SK-N-SH (cell line): Measurements from ENCODE around the gene IL22RA1. TPM values are rescaled to one million over a fixed set of nuclear protein-coding genes. Genes with fewer than 3 reads are reported as not detected.

Source experiments
- CTCF ChIA-PET: fragments of 300-600, 350-600 bp; formaldehyde crosslinking; extraction: SDS; loops from one replicate; lab custom pipeline; 2021; lab: Yijun Ruan, JAX
- POLR2A ChIA-PET: fragments of 350-600 bp; sonication (Branson Sonifier 250); formaldehyde crosslinking; extraction: SDS; loops from one replicate; lab custom pipeline; 2020; ENCODE audit warnings: antibody characterized with exemption, inconsistent platforms; lab: Yijun Ruan, JAX
- DNase-seq: peaks from one replicate; pipeline ENCODE4 v3.0.0; 2012
- H2AFZ ChIP-seq: fragments of 200-600 bp; sonication (generic); 2 replicates; pipeline ENCODE4 v1.8.1; 2016; ENCODE audit warnings: antibody characterized with exemption, mild to moderate bottlenecking, low read depth
- H3F3A ChIP-seq: fragments of 200-600 bp; sonication (generic); replicated peaks from 2 replicates; pipeline ENCODE3; 2016; ENCODE audit warnings: antibody characterized with exemption, mild to moderate bottlenecking; ENCODE audit not compliant: insufficient read depth
- H3K27ac ChIP-seq, 2 experiments: fragments of 200-500 bp in 1 of 2; fragments of 200-600 bp in 1 of 2; sonication (Bioruptor generic) in 1 of 2; sonication (generic), shearing (Covaris generic) in 1 of 2; 2 replicates each; pipeline versions ENCODE4 v1.5.1 to v1.6.1; 2014 to 2016; ENCODE audit warnings: low read depth in 2 of 2, inconsistent platforms in 1 of 2, low read length in 1 of 2, mild to moderate bottlenecking in 1 of 2, mixed read lengths in 1 of 2
- H3K27me3 ChIP-seq: fragments of 200-600 bp; sonication (generic), shearing (Covaris generic); 2 replicates; pipeline ENCODE4 v1.6.1; 2016; ENCODE audit warnings: mixed run types; ENCODE audit not compliant: insufficient read depth
- H3K36me3 ChIP-seq, 2 experiments: fragments of 200-500 bp in 1 of 2; fragments of 200-600 bp in 1 of 2; sonication (Bioruptor generic) in 1 of 2; sonication (generic) in 1 of 2; replicated peaks in 1 of 2; 2 replicates each; pipeline versions ENCODE3 to v1.5.1; 2014 to 2016; ENCODE audit warnings: low read length in 1 of 2, mild to moderate bottlenecking in 1 of 2; ENCODE audit not compliant: insufficient read depth in 2 of 2, control insufficient read depth in 1 of 2
- H3K4me1 ChIP-seq, 2 experiments: fragments of 200-500 bp in 1 of 2; fragments of 200-600 bp in 1 of 2; sonication (Bioruptor generic) in 1 of 2; sonication (generic), shearing (Covaris generic) in 1 of 2; 2 replicates each; pipeline versions ENCODE4 v1.5.1 to v1.6.1; 2014 to 2016; ENCODE audit warnings: low read depth in 1 of 2, low read length in 1 of 2, mixed run types in 1 of 2; ENCODE audit not compliant: insufficient read depth in 2 of 2, control insufficient read depth in 1 of 2
- H3K4me2 ChIP-seq: fragments of 200-600 bp; sonication (generic), shearing (Covaris generic); 2 replicates; pipeline ENCODE4 v1.6.1; 2017; ENCODE audit warnings: mixed run types
- H3K4me3 ChIP-seq, 2 experiments: fragments of 200-500 bp in 1 of 2; fragments of 200-600 bp in 1 of 2; sonication (Bioruptor generic) in 1 of 2; sonication (generic), shearing (Covaris generic) in 1 of 2; 2 replicates each; pipeline versions ENCODE4 v1.5.1 to v1.8.1; 2014 to 2016; ENCODE audit warnings: low read depth in 2 of 2, inconsistent platforms in 1 of 2, low read length in 1 of 2, mild to moderate bottlenecking in 1 of 2, mixed read lengths in 1 of 2, moderate library complexity in 1 of 2
- H3K79me2 ChIP-seq: fragments of 200-600 bp; sonication (generic); 2 replicates; pipeline ENCODE4 v1.8.1; 2017; ENCODE audit warnings: mild to moderate bottlenecking; ENCODE audit not compliant: insufficient read depth
- H3K9ac ChIP-seq: fragments of 200-600 bp; sonication (generic); 2 replicates; pipeline ENCODE4 v1.6.1; 2017; ENCODE audit warnings: mixed run types
- H3K9me2 ChIP-seq: fragments of 200-600 bp; sonication (generic); 2 replicates; pipeline ENCODE4 v1.6.1; 2017; ENCODE audit warnings: mixed run types
- H3K9me3 ChIP-seq: fragments of 200-600 bp; sonication (generic); 2 replicates; pipeline ENCODE4 v1.6.1; 2017; ENCODE audit warnings: mixed run types, mild to moderate bottlenecking, moderate library complexity
- H4K20me1 ChIP-seq: fragments of 200-600 bp; sonication (generic); 2 replicates; pipeline ENCODE4 v1.6.1; 2017; ENCODE audit warnings: mild to moderate bottlenecking, mixed run types; ENCODE audit not compliant: insufficient read depth
- CHD2 ChIP-seq: fragments of 150-350 bp; IDR thresholded peaks from 2 replicates; pipeline ENCODE4 v1.6.1; 2018; ENCODE audit warnings: low read length; ENCODE audit not compliant: partially characterized antibody
- EP300 ChIP-seq, 2 experiments: IDR thresholded peaks; 2 replicates each; pipeline versions ENCODE4 v1.4.0 to v1.6.1; 2012; ENCODE audit warnings: borderline replicate concordance in 1 of 2, low read depth in 1 of 2, low read length in 1 of 2
- FOSL2 ChIP-seq: IDR thresholded peaks from 2 replicates; pipeline ENCODE4 v1.4.0; 2012; ENCODE audit warnings: low read depth, mild to moderate bottlenecking, moderate library complexity, borderline replicate concordance
- FOXJ3 ChIP-seq: sonication (generic); formaldehyde crosslinking; IDR thresholded peaks from 2 replicates; pipeline ENCODE4 v1.5.1; 2020; ENCODE audit warnings: mild to moderate bottlenecking, missing genetic modification reagents
- GATA2 ChIP-seq: sonication (generic); formaldehyde crosslinking; IDR thresholded peaks from 2 replicates; pipeline ENCODE4 v1.5.0; 2020; ENCODE audit warnings: mild to moderate bottlenecking, missing genetic modification reagents
- MXI1 ChIP-seq: IDR thresholded peaks from 2 replicates; pipeline ENCODE4 v1.6.1; 2012; ENCODE audit warnings: mild to moderate bottlenecking, low read depth, low read length, improper control_type of control experiment
- PBX3 ChIP-seq: IDR thresholded peaks from 2 replicates; pipeline ENCODE4; 2012
- REST ChIP-seq: IDR thresholded peaks from 2 replicates; pipeline ENCODE4 v1.6.1; 2012; ENCODE audit warnings: mild to moderate bottlenecking, low read depth, low read length, moderate library complexity
- SMC3 ChIP-seq: IDR thresholded peaks from 2 replicates; pipeline ENCODE4 v1.6.1; 2012; ENCODE audit warnings: low read depth, low read length, improper control_type of control experiment
- YY1 ChIP-seq: IDR thresholded peaks from 2 replicates; pipeline ENCODE4 v1.4.0; 2012; ENCODE audit warnings: low read depth, mild to moderate bottlenecking
- ZBTB33 ChIP-seq: IDR thresholded peaks from 2 replicates; pipeline ENCODE4 v1.4.0; 2012; ENCODE audit warnings: low read depth, borderline replicate concordance
- WGBS: methylation state at CpG from one replicate; pipeline ENCODE4 v1.1.6; 2017; ENCODE audit warnings: low lambda C conversion rate; 5-methylcytosine and 5-hydroxymethylcytosine counted together
- polyA plus RNA-seq, 3 experiments: library from polyadenylated mRNA; depleted of rRNA; stranded (reverse); fragments of >200 nt; gene quantifications; 2 replicates each; pipeline ENCODE4 v1.2.3, GENCODE V29; 2012

IL22RA1 gene
- polyA plus RNA-seq, 1 of the 3 experiments (the other 2 are of a cell fraction) = 0.03 TPM

- no peaks in the 10 kb centered on the region for H4K20me1 ChIP-seq
- ChIA-PET POLR2A (interaction anchor here (0.9 kb wide), 1 partner anchor 360 kb away, joined by 3 read pairs; the partner anchor contains the start of gene ELOA), CTCF (interaction anchor here (1.2 to 3.5 kb wide), 3 partner anchors 33 to 288 kb away, joined by 3 to 19 read pairs (median 5); no protein-coding TSS in a partner anchor)
- H3K9me2 ChIP-seq = no peaks in the 10 kb centered on the region
- H2AFZ ChIP-seq = no peak overlapping the region
- no peaks in the 10 kb centered on the region for H3K9me3 ChIP-seq
- DNase-seq = no peak
- no peak for TF ChIP-seq MXI1
- no peak for TF ChIP-seq REST
- no peak for TF ChIP-seq ZBTB33
- no peak for TF ChIP-seq EP300 (IDR thresholded peaks at IDR 0.05; ENCODE audit: borderline replicate concordance in 1 of 2, low read depth in 1 of 2, low read length in 1 of 2)
- no peak overlapping the region for H3K27ac ChIP-seq
- H3K36me3 ChIP-seq = no peaks in the 10 kb centered on the region
- peaks cover 10 to 26% of the 10 kb centered on the region in 2 experiments; a peak in 2 of 4 replicates for H3K4me1 ChIP-seq
- H3K4me2 ChIP-seq = no peak overlapping the region
- no peaks in the 10 kb centered on the region for H3K27me3 ChIP-seq
- H3K9ac ChIP-seq = no peak overlapping the region
- H3K4me3 ChIP-seq = no peak overlapping the region
- H3K79me2 ChIP-seq = no peaks in the 10 kb centered on the region
- peaks cover 3% of the 10 kb centered on the region for H3F3A ChIP-seq
- 94% methylated on average over 3 of the region's 3 CpGs for WGBS
Observed at GRCh38 chr1:24103879-24104278, 39.1 kb downstream of the IL22RA1 start.

- Histone ChIP-seq H3K36me3 (no peaks in the 10 kb centered on the region), H3K27ac (peak overlapping the region in 1 of 2 experiments; percentile 2; a peak in 1 of 4 replicates), H3K27me3 (no peaks in the 10 kb centered on the region), H3K9ac (no peak overlapping the region), H3F3A (peaks cover 3% of the 10 kb centered on the region), H4K20me1 (no peaks in the 10 kb centered on the region), H3K4me2 (no peak overlapping the region), H3K79me2 (no peaks in the 10 kb centered on the region), H2AFZ (no peak overlapping the region), H3K9me3 (no peaks in the 10 kb centered on the region), H3K4me3 (no peak overlapping the region), H3K4me1 (peaks cover 7 to 23% of the 10 kb centered on the region in 2 experiments; a peak in 2 of 4 replicates), H3K9me2 (no peaks in the 10 kb centered on the region)
- DNase-seq = no peak
- no peak for TF ChIP-seq CHD2
- no peak for TF ChIP-seq YY1
- no peak for TF ChIP-seq GATA2 (CRISPR knock-in tag)
- no peak for TF ChIP-seq PBX3
- TF ChIP-seq ZBTB33 = no peak
- no peak for TF ChIP-seq FOSL2
- no peak for TF ChIP-seq FOXJ3 (CRISPR knock-in tag)
- no peak for TF ChIP-seq SMC3
- ChIA-PET POLR2A (interaction anchor here (0.9 kb wide), 1 partner anchor 360 kb away, joined by 3 read pairs; the partner anchor contains the start of gene ELOA), CTCF (interaction anchor here (0.6 to 3.5 kb wide), 4 partner anchors 33 to 1089 kb away, joined by 3 to 19 read pairs (median 4); no protein-coding TSS in a partner anchor)
- 57% methylated on average over 3 of the region's 3 CpGs for WGBS
Observed at GRCh38 chr1:24103408-24103807, 39.5 kb downstream of the IL22RA1 start.
